NOMO-1 (cell line): Measurements from ENCODE around the gene VSNL1.

Experiments
- DNase-seq, 2 experiments: peaks; one replicate each; lab custom pipeline; 2025; ENCODE audit not compliant: unreplicated experiment in 2 of 2; lab: John Stamatoyannopoulos, UW

Gene VSNL1

DNA sequence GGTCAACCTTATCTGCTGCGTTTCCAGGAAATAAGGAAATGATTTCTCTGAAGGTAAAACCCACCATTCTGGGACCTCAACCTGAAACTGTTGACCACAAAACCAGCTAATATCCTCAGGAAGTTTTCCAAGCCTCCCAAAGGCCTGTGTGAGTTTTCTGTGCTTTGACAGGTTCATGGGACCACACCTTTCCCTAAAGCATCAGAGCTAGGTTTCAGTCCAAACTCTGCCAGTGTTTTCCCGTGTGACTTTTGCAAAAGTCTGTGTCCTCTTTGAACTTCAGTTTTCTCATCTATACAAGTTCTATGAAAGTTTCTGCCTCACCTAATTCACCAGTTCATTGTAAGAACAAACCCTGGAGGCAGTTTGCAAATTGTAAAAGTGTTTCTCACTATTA, 39.8 kb downstream of the VSNL1 start:
- DNase-seq = no peak

DNA sequence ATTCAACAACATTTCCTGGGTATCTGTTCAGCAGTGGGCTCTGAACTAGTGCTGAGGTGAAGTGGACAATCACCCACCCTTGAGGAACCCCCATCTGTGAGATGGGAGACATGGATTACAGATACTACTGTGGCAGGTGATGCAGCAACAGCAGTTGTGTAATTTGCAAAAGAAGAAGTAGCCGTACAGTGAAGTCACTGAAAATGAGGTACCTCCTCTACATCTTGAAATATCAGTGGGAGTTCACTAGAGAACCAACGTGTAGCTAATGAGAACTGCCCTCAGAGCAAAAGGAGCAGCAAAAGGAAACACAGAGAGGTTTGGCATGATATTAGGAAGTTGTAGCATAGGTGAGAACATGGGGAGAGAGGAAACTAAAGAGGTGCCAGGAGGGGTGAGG, 41.3 kb downstream of the VSNL1 start:
- no peak for DNase-seq

DNA sequence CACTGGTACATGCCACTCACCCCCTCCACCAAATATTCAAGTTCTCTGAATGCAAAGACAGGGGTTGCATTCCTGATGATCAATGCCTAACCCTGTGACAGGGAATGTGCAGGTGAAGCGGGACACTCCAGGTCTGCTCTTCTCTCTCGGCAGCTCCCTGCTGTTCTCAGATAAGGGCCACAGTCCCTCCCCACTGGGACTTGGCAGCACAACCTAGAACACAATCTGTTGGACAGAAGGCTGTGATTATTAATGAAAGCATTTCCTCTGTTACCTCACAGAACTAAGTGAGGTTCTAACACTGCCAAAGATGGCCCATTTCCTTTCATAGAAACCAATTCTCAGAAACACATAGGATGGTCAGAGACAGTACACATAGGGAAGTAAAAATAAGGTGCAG, 42.7 kb downstream of the VSNL1 start:
- no peak for DNase-seq

DNA sequence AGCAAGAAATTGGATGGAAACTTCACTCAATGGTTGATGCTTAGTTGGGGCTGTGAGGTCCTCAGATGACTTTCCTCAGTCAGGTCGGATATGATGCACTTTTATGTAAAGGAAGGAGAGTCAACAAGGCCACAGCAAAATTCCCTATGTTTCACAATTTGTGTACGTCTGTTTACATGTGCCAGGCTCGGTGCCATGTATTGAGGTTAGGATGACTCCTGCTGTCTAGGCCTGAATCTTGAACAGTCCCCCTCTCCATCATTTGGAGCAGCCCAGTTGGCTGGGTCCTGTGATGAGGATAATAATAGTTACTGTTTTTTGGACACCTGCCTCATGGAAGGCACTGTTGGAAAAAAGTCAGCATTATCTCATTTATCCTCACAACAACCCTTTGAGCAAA, 43.1 kb downstream of the VSNL1 start:
- DNase-seq = no peak

GRCh38 chr2:17584689-17585088, 44.2 kb downstream of the VSNL1 start:
- no peak for DNase-seq

DNA sequence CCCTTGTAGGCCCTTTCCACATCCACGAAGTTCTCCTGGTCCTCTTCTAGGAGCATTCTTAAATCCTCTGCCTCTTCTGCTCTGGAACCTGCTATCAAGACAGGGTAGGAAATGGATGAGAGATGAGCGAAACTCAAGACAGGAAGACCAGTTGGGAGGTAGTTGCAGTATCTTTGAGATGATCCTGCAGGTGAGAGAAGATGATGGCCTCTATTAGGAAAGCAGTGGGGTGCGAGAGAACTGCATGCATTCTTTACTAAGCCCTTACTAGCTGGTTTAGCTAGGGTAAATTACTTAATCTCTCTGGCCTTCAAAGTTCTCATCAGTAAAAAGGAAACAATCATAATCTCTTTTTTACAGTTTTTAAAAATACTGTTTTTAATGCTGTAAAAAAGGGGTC, 47.0 kb downstream of the VSNL1 start:
- no peak for DNase-seq

DNA sequence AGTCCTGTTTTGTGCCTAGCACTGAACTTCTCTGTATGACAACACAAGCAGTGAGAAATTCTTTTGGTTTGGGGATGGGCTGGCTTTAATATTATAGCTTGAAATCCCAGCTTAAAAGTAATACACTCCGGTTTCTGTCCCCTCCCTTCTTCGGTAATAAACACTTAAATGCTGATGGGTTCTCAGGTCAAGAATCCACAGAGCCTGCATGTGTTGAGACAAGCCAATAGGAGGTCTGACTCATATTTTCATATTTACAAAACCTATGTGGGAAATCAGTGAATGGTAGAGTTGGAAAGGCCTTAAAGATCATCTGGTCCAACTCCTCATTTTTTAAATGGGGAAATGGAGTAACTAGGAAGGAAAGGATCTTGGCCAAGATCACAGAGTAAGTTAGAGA, 47.5 kb downstream of the VSNL1 start:
- DNase-seq = no peak

DNA sequence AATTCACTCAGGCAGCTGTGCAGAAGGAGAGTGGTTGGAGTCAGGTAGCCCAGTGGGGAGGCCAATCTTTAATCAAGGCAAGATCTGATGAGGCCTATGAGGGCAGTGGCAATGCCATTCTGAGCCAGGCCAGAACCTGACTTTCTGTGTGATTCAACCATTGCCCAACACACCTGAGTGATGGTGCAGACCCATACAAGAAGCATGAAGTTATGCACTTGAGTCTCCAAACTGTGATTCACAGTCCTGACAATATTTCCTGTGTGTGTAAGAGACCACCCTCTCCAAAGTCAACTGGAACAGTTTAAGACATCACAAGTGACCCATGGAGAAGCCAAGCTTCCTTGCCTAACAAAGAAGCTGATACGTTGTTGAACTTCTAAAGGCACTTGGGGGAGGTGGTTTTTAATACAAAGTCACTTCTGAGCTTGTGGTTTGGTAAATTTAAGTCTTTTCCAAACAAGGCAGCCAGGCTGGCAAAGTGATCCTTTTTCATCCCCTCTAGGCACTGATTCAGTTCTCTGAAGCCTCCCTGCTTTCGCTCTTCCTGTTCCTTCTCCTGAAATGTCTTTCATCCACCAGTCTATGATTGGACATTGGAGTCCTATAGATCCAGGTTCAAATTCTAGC, 49.0 kb downstream of the VSNL1 start:
- no peak for DNase-seq

DNA sequence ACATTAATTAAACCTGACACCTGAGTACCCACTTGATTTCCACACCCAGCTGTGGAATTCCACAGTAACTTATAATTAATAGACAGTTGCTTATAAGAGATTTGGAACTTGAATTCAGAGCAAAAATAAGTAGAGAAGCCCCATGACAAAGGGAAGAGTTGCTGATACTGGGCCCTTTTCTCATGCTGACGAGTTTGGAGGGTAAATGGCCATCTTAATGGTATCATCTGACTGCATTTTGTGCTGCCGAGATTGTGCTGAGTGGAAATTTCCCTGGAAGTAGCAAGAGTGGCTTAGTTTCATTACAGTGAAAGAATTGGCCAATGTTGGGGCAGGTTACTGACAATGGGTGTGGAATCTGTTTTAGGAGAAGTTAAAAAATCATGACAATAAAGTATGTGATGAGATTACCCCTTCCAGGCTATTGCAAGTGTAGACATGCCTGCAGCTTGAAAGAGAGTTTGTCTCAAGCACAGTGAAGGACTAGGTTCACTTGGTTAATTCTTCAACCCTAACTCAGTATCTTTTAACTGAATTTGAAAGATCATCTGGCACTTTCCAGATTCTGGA, 49.9 kb downstream of the VSNL1 start:
- no peak for DNase-seq

DNA sequence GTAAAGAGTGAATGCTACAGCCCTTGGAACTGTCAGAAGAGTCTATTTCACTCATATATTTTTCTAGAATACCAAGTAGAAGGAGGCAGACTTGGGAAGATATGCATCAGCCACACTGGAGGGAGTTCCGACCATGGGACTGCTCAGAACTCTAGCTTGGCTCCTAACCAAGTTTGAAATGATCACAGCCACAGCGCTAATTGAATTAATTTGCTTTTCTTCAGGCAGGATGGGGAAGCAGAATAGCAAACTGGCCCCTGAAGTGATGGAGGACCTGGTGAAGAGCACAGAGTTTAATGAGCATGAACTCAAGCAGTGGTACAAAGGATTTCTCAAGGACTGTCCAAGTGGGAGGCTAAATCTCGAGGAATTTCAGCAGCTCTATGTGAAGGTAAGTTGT, 51.4 kb downstream of the VSNL1 start:
- DNase-seq = no peak

GRCh38 chr2:17592731-17593409, 52.4 kb downstream of the VSNL1 start:
- DNase-seq = no peak

DNA sequence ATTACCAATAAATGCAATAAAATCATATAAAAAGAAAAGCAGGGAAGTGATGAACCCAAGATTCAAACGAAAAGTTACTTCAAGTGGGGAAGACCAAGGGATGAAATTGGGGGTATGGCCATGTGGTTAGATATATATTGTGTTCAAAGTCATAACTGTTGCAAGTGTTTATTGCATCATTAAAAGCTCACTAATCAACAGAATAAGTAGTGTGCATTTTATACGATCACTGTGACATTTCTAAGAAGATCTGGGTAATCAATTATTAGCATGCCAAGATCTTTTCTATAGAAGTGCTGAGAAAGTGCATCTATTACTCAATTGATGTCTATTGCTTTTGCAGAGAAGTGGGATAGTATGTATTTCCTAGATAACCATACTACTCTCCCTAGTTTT, 52.9 kb downstream of the VSNL1 start:
- no peak for DNase-seq

DNA sequence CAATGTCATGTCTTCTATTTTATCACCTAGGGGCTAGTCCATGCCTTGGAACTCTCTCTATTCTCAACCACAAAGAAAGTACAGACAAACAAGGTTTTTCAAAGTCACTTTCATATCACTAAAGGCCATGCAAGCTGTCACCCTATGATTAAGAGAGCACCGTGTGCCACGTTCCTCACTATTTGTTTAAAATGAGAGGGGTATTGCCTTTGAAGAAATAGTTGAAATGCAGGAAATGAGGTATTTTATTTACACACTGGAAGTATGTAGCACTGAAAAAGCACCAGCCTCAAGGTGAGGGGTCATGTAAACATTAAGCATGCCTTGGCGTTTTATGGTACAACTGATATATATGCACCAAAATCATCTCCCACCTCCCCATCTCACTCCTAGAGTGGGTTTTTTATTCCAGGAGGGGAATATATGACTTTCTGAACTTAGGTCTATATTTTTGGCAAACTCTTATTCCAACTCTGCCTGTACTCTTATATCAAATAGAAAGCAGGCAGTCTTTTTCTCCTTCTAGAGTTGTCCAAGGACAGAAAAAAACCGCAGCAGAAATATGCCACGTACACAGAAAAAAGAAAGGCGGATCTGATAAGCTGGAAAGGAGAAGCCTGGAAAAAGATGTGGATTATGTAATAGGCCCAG, 53.5 kb downstream of the VSNL1 start:
- DNase-seq = no peak

DNA sequence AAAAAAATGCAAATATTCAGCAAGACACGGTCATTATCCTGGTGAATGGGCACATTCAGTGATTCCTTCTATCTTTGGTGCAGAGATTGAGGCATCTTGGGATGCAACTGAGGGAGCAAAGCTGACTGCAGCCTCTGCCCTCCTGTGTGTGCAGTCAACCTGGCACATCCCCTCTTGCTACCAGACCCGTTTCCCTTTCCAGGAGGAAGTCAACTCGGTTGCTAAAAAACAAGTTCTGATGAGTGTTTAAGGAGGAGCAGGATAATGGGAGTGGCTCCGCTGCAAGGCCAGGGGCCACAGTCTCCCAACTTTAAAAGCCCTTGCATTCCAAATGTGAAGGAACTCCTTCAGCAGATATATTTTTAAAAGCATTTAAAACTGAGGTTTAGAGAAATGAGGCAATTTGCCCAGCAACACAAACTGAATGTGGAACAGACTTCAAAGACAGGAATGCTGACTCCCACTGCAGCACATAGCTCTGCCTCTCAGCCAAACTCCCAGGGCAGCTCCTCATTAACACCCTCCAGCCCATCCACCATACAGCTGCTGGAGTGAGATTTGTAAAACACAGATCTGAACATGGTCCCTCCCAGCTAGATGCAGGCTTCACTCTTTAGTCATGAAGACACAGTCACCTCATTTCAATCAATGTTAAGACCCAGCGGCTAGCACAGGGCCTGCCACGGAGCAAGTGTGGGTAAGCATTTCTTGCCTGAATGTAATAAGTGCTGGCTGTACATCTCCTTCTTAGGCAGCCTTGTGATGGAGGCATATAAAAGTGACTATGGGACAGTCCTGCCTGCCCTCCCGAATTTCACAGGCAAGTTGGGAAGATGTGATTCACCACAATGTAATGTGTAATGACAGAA, 54.3 kb downstream of the VSNL1 start:
- DNase-seq = no peak

- DNase-seq = no peak
Observed at GRCh38 chr2:17599617-17600016, 59.1 kb downstream of the VSNL1 start.

DNA sequence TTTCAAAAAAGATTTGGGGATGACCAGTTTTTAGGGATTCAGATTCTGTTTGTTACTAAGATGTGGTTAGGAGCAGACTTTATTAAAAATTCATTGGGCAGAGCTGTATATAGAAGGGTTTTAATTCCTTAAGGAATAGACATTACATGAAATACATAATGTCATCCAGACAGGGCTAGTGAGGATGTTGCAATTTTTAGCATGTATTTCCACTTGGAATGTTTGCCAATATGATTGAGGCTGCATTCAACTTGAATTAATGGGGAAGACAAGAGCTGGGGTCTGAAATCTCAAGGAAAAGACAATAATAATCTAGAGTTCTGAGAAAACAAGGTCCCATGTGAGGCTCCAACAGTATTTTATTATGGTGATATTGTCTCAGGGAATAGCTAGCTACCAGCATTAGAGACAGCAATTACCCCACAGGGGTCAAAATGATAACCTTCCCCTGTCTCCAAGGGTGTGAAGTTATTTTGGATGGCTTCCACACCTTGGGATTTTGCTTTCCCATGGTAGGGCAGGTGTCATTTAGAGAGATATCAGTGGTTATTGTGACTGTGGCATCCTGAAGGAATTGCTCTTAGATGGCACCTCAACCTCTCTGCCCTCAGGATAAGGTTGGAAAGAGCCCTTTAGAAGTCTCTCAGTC, 60.2 kb downstream of the VSNL1 start:
- no peak for DNase-seq

DNA sequence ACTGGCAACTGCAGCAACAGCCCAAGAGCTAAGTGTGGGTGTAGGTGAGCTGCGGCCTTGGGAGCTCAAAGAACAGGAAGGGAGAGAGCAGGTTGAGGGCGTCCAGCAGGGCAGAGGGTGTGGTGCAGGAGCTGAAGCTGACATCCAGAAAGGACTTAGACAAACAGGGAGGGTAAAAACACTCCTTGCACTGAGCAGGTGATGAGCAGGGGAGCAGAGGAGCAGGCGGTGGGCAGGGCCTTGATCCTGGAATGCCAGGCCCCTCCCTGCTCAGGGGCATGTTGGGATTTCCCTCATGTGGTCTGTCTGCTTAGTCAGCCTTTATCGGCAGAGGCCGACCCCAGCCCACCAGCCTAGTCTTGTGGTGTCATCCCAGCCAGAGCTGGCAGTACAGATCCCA, 63.6 kb downstream of the VSNL1 start:
- DNase-seq = no peak

DNA sequence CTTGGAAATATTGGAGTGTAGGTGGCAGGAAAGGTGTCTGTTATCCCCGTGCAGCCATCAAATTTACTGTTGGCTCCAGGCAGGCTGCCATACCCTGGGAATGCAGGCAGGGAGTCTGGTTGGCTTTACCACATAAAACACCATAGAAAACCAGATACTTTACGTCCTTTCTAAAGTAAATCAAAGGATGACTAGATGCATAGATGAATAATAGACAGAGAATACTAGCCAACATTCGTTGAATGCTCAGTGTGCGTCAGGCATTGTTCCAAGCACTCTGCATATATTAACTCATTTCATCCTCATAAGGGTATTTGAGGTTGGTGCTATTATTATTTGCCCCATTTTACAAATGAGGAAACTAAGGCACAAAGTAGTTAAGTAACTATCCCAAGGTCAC, 65.2 kb downstream of the VSNL1 start:
- no peak for DNase-seq

DNA sequence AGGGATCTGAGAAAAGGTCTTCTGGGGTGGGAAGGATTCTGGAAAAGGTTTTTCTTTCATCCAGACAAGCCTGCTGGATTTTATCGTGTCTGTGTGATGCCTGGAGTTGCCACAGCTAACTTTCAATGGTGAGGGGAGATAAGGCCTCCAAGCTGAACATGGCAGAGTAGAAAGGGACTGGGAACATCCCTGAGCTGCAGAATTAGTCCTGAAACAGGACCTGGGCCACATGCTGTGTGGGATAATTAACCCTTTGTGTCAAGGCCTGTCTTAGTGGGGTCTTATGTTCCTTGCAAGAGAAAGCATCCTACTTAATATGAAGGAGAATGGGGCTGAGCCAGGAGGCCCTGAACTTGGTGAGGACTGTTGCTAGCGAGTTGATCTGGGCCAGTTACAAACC, 66.4 kb downstream of the VSNL1 start:
- no peak for DNase-seq

DNA sequence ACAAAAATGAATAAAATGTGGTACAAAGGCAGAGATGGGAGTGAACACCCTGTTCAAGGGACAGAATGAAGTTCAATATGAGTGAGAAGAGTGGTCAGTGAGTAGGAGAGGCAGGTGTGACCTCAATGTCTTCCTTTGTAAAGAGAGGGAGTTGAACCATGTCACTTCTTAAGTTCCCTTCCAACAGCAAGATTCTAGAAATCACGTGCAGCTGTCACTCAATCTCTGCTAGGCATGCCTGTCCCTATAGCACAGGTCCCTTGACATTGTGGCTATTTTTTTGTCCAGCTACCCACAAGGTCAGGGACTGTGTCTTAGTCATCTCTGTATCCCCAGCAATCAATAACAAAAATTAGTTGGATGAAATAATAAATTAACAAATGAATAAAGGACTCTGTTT, 66.9 kb downstream of the VSNL1 start:
- no peak for DNase-seq

DNA sequence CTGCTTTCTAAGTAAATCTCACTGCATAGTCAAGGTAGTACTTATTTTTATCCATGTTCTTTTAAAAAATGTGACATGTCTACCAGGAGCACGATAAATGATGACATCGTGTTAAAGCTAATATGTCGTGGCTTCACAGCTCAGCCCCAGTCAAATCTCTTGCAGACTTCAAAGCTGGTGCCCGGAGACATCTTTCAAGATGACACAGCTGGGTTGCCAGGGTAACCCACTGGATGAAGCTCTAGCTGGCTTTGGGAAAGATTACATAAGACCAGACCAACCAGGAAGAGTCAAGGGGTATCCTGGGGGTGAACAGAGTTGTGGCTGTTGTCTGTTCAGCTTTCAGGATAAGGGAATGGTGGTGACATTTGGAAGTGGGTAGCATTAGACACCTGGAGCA, 67.8 kb downstream of the VSNL1 start:
- no peak for DNase-seq
